DND-41 (cell line): ENCODE results near the gene SAMSN1.

Source experiments
- ATAC-seq: fragments of 200-7000 bp; cut with Tn5 transposase; 3 replicates; pipeline ENCODE4 v1.9.1; 2021; ENCODE audit warnings: low read depth; ENCODE audit not compliant: insufficient read depth
- DNase-seq: peaks from one replicate; pipeline ENCODE4 v3.0.0-alpha.2; 2020
- H2AFZ ChIP-seq: 2 replicates; pipeline ENCODE4 v1.6.0; 2012; ENCODE audit warnings: low read depth, low read length
- H3K27ac ChIP-seq: 2 replicates; pipeline ENCODE4 v1.5.1; 2012; ENCODE audit warnings: low read length, inconsistent platforms
- H3K27me3 ChIP-seq: fragments of 200-600 bp; sonication (generic); 2 replicates; pipeline ENCODE4 v1.6.0; 2012; ENCODE audit warnings: low read length, mild to moderate bottlenecking, inconsistent platforms; ENCODE audit not compliant: insufficient read depth, poor library complexity
- H3K36me3 ChIP-seq: 2 replicates; pipeline ENCODE4 v1.5.1; 2012; ENCODE audit warnings: low read length, inconsistent platforms; ENCODE audit not compliant: insufficient read depth
- H3K4me1 ChIP-seq: 2 replicates; pipeline ENCODE4 v1.5.1; 2012; ENCODE audit warnings: mild to moderate bottlenecking, low read length; ENCODE audit not compliant: insufficient read depth
- H3K4me2 ChIP-seq: 2 replicates; pipeline ENCODE4 v1.6.0; 2012; ENCODE audit warnings: mild to moderate bottlenecking, moderate library complexity, low read length, inconsistent platforms; ENCODE audit not compliant: insufficient read depth
- H3K4me3 ChIP-seq, 2 experiments: fragments of 200-600 bp in 1 of 2; shearing (Covaris generic) in 1 of 2; 2 replicates each; pipeline ENCODE4 v1.5.1; 2012 to 2016; ENCODE audit warnings: inconsistent platforms in 2 of 2, low read length in 2 of 2, mild to moderate bottlenecking in 2 of 2, low read depth in 1 of 2, moderate library complexity in 1 of 2
- H3K79me2 ChIP-seq: 2 replicates; pipeline ENCODE4 v1.6.0; 2012; ENCODE audit warnings: low read length, inconsistent platforms; ENCODE audit not compliant: insufficient read depth
- H3K9ac ChIP-seq: 2 replicates; pipeline ENCODE4 v1.6.0; 2012; ENCODE audit warnings: low read depth, mild to moderate bottlenecking, inconsistent platforms, low read length, moderate library complexity
- H3K9me3 ChIP-seq: 2 replicates; pipeline ENCODE4 v1.5.1; 2012; ENCODE audit warnings: low read length, moderate library complexity, mild to moderate bottlenecking, inconsistent platforms; ENCODE audit not compliant: insufficient read depth, severe bottlenecking
- H4K20me1 ChIP-seq: 2 replicates; pipeline ENCODE4 v1.6.0; 2012; ENCODE audit warnings: low read length; ENCODE audit not compliant: insufficient read depth
- CTCF ChIP-seq: IDR thresholded peaks from 2 replicates; pipeline ENCODE4 v1.5.1; 2012; ENCODE audit warnings: borderline replicate concordance, low read length, moderate library complexity, mild to moderate bottlenecking; ENCODE audit not compliant: poor library complexity, severe bottlenecking; ENCODE audit errors: extremely low read depth
- EZH2 ChIP-seq: IDR thresholded peaks from 3 replicates; pipeline ENCODE4 v1.6.1; 2012; ENCODE audit warnings: borderline replicate concordance, low read depth, mild to moderate bottlenecking, moderate library complexity, low read length, inconsistent platforms; ENCODE audit not compliant: severe bottlenecking

The SAMSN1 gene

GRCh38 chr21:14466715-14467114 is 79.4 kb downstream of the SAMSN1 start:
- Histone ChIP-seq H2AFZ (no peak overlapping the region), H3K4me2 (no peak overlapping the region), H3K4me1 (no peaks in the 10 kb centered on the region), H4K20me1 (no peaks in the 10 kb centered on the region), H3K9ac (no peak overlapping the region), H3K9me3 (no peaks in the 10 kb centered on the region), H3K27me3 (no peaks in the 10 kb centered on the region), H3K27ac (no peak overlapping the region), H3K36me3 (no peaks in the 10 kb centered on the region), H3K4me3 (no peak overlapping the region), H3K79me2 (no peaks in the 10 kb centered on the region)
- TF ChIP-seq CTCF = no peak
- no peak for TF ChIP-seq EZH2
- ATAC-seq = no peak
- no peak for DNase-seq

GRCh38 chr21:14457762-14458161 is 88.4 kb downstream of the SAMSN1 start:
- H4K20me1 ChIP-seq = no peaks in the 10 kb centered on the region
- H3K27ac ChIP-seq = no peak overlapping the region
- no peaks in the 10 kb centered on the region for H3K27me3 ChIP-seq
- no peaks in the 10 kb centered on the region for H3K36me3 ChIP-seq
- no peak overlapping the region for H2AFZ ChIP-seq
- DNase-seq (no peak), ATAC-seq (no peak)
- no peak overlapping the region for H3K9ac ChIP-seq
- TF ChIP-seq EZH2 (no peak), CTCF (no peak)
- no peaks in the 10 kb centered on the region for H3K79me2 ChIP-seq
- H3K4me1 ChIP-seq = peaks cover 9% of the 10 kb centered on the region
- H3K4me2 ChIP-seq = no peak overlapping the region
- no peaks in the 10 kb centered on the region for H3K9me3 ChIP-seq
- H3K4me3 ChIP-seq = no peak overlapping the region

GRCh38 chr21:14456911-14457310 is 89.2 kb downstream of the SAMSN1 start:
- H3K4me1 ChIP-seq = peaks cover 9% of the 10 kb centered on the region
- no peak overlapping the region for H3K27ac ChIP-seq
- no peak overlapping the region for H3K4me2 ChIP-seq
- no peak for ATAC-seq
- H3K4me3 ChIP-seq = no peak overlapping the region
- H3K9ac ChIP-seq = no peak overlapping the region
- H4K20me1 ChIP-seq = no peaks in the 10 kb centered on the region
- H3K79me2 ChIP-seq = no peaks in the 10 kb centered on the region
- no peaks in the 10 kb centered on the region for H3K36me3 ChIP-seq
- no peaks in the 10 kb centered on the region for H3K27me3 ChIP-seq
- DNase-seq = no peak
- H2AFZ ChIP-seq = no peak overlapping the region
- no peaks in the 10 kb centered on the region for H3K9me3 ChIP-seq
- TF ChIP-seq EZH2 (no peak), CTCF (no peak)
